IMR-90 (cell line): ENCODE data around the gene NMRK2. TPM values are rescaled to one million over a fixed set of nuclear protein-coding genes. Genes with fewer than 3 reads are reported as not detected.

Experiments
- ATAC-seq: fragments of 200-7000 bp; cut with Tn5 transposase; 2 replicates; pipeline ENCODE4 v1.9.1; 2020; ENCODE audit warnings: low read depth, mild to moderate bottlenecking, moderate library complexity
- BruUV-seq: library from RNA; stranded (reverse); fragments of 400-500 nt; replicated peaks from 2 replicates; lab custom pipeline; 2021; lab: Mats Ljungman, UMichigan
- CTCF ChIA-PET: fragments of 300-600 bp; formaldehyde crosslinking; extraction: SDS; loops from one replicate; lab custom pipeline; 2021; ENCODE audit warnings: antibody characterized with exemption; lab: Yijun Ruan, JAX
- POLR2A ChIA-PET: fragments of 300-600 bp; sonication (Branson Sonifier 250); formaldehyde crosslinking; loops from one replicate; lab custom pipeline; 2022; ENCODE audit warnings: antibody characterized with exemption; ENCODE audit not compliant: unreplicated experiment; lab: Charles Lee
- DNase-seq: peaks from one replicate; pipeline ENCODE4 v3.0.0; 2013
- H2AFZ ChIP-seq: replicated peaks from 2 replicates; pipeline ENCODE3; 2013; ENCODE audit warnings: low read length, mild to moderate bottlenecking; ENCODE audit not compliant: poor library complexity
- H2AK5ac ChIP-seq: 2 replicates; pipeline ENCODE4 v1.6.1; 2013; ENCODE audit warnings: low read depth, low read length, inconsistent platforms
- H2AK9ac ChIP-seq: replicated peaks from 2 replicates; pipeline ENCODE3; 2013; ENCODE audit warnings: mild to moderate bottlenecking, low read depth, low read length, moderate library complexity; ENCODE audit not compliant: poor library complexity
- H2BK120ac ChIP-seq: 2 replicates; pipeline ENCODE4 v1.6.1; 2013; ENCODE audit warnings: low read depth, low read length, inconsistent platforms
- H2BK15ac ChIP-seq: 3 replicates; pipeline ENCODE4 v1.6.1; 2013; ENCODE audit warnings: low read depth, low read length, inconsistent platforms
- H2BK20ac ChIP-seq: 2 replicates; pipeline ENCODE4 v1.6.1; 2013; ENCODE audit warnings: low read depth, mild to moderate bottlenecking, inconsistent platforms, low read length, moderate library complexity
- H2BK5ac ChIP-seq: 2 replicates; pipeline ENCODE4 v1.6.1; 2013; ENCODE audit warnings: mild to moderate bottlenecking, low read depth, low read length, inconsistent platforms; ENCODE audit not compliant: poor library complexity, severe bottlenecking
- H3K14ac ChIP-seq: replicated peaks from 2 replicates; pipeline ENCODE4 v1.6.1; 2013; ENCODE audit warnings: low read depth, low read length, inconsistent platforms
- H3K18ac ChIP-seq: 2 replicates; pipeline ENCODE4 v1.6.1; 2013; ENCODE audit warnings: low read depth, low read length, control low read depth
- H3K23ac ChIP-seq: 2 replicates; pipeline ENCODE4 v1.6.1; 2013; ENCODE audit warnings: low read depth, low read length, inconsistent platforms
- H3K27ac ChIP-seq: 2 replicates; pipeline ENCODE4 v1.5.1; 2013; ENCODE audit warnings: mild to moderate bottlenecking, control low read depth, low read length; ENCODE audit not compliant: insufficient read depth
- H3K27me3 ChIP-seq: 2 replicates; pipeline ENCODE4 v1.6.1; 2013; ENCODE audit warnings: low read length; ENCODE audit not compliant: control insufficient read depth, insufficient read depth
- H3K36me3 ChIP-seq: 2 replicates; pipeline ENCODE4 v1.6.1; 2013; ENCODE audit warnings: low read length, mixed read lengths; ENCODE audit not compliant: control insufficient read depth, insufficient read depth
- H3K4ac ChIP-seq: 2 replicates; pipeline ENCODE4 v1.6.1; 2013; ENCODE audit warnings: low read depth, low read length, inconsistent platforms
- H3K4me1 ChIP-seq: 2 replicates; pipeline ENCODE4 v1.6.1; 2013; ENCODE audit warnings: low read length, mixed read lengths; ENCODE audit not compliant: control insufficient read depth, insufficient read depth
- H3K4me2 ChIP-seq: 2 replicates; pipeline ENCODE4 v1.6.1; 2013; ENCODE audit warnings: low read depth, mild to moderate bottlenecking, control low read depth, low read length, moderate library complexity
- H3K4me3 ChIP-seq: 2 replicates; pipeline ENCODE4 v1.5.1; 2013; ENCODE audit warnings: low read depth, mild to moderate bottlenecking, control low read depth, low read length, moderate library complexity; ENCODE audit not compliant: insufficient read depth
- H3K56ac ChIP-seq: 2 replicates; pipeline ENCODE4 v1.6.1; 2013; ENCODE audit warnings: low read length, inconsistent platforms; ENCODE audit not compliant: insufficient read depth; ENCODE audit errors: extremely low read depth
- H3K79me1 ChIP-seq, 2 experiments: 2 replicates each; pipeline ENCODE4 v1.6.1; 2013; ENCODE audit warnings: low read length in 2 of 2, inconsistent platforms in 1 of 2, low read depth in 1 of 2
- H3K9ac ChIP-seq: 2 replicates; pipeline ENCODE4 v1.6.1; 2013; ENCODE audit warnings: low read depth, low read length, control low read depth
- H3K9me1 ChIP-seq: 2 replicates; pipeline ENCODE4 v1.6.1; 2013; ENCODE audit warnings: low read length, inconsistent platforms; ENCODE audit not compliant: insufficient read depth
- H3K9me3 ChIP-seq: 2 replicates; pipeline ENCODE4 v1.6.1; 2013; ENCODE audit warnings: low read length; ENCODE audit not compliant: control insufficient read depth, insufficient read depth
- H4K20me1 ChIP-seq: 2 replicates; pipeline ENCODE4 v1.6.1; 2013; ENCODE audit warnings: low read length, inconsistent platforms; ENCODE audit not compliant: insufficient read depth
- H4K5ac ChIP-seq: 2 replicates; pipeline ENCODE4 v1.6.1; 2013; ENCODE audit warnings: mild to moderate bottlenecking, low read depth, low read length, control low read depth
- H4K8ac ChIP-seq, 2 experiments: 2 replicates each; pipeline ENCODE4 v1.6.1; 2013; ENCODE audit warnings: low read depth in 2 of 2, low read length in 2 of 2, control low read depth in 1 of 2, inconsistent platforms in 1 of 2
- H4K91ac ChIP-seq: 2 replicates; pipeline ENCODE4 v1.6.1; 2013; ENCODE audit warnings: low read depth, low read length, inconsistent platforms; ENCODE audit not compliant: insufficient read depth
- CEBPB ChIP-seq: IDR thresholded peaks from 2 replicates; pipeline ENCODE4 v1.6.1; 2012; ENCODE audit warnings: low read depth, low read length, improper control_type of control experiment
- CHD1 ChIP-seq: IDR thresholded peaks from 2 replicates; pipeline ENCODE4 v1.6.1; 2012; ENCODE audit warnings: low read depth, low read length, improper control_type of control experiment
- FOS ChIP-seq: fragments of 150-350 bp; IDR thresholded peaks from 2 replicates; pipeline ENCODE4 v1.6.1; 2016; ENCODE audit warnings: low read depth, low read length
- MAFK ChIP-seq: IDR thresholded peaks from 2 replicates; pipeline ENCODE4 v1.6.1; 2012; ENCODE audit warnings: low read depth, low read length, improper control_type of control experiment
- MAZ ChIP-seq: IDR thresholded peaks from 2 replicates; pipeline ENCODE4 v1.6.1; 2012; ENCODE audit warnings: low read depth, mild to moderate bottlenecking, low read length, improper control_type of control experiment, moderate library complexity, borderline replicate concordance
- MXI1 ChIP-seq: IDR thresholded peaks from 2 replicates; pipeline ENCODE4 v1.6.1; 2012; ENCODE audit warnings: low read depth, mild to moderate bottlenecking, low read length, moderate library complexity, borderline replicate concordance
- RAD21 ChIP-seq: IDR thresholded peaks from 2 replicates; pipeline ENCODE4 v1.6.1; 2012; ENCODE audit warnings: low read length, improper control_type of control experiment
- RCOR1 ChIP-seq: IDR thresholded peaks from 2 replicates; pipeline ENCODE4 v1.6.1; 2012; ENCODE audit warnings: mild to moderate bottlenecking, low read length, improper control_type of control experiment; ENCODE audit not compliant: insufficient replicate concordance
- SMC3 ChIP-seq: fragments of 150-350 bp; IDR thresholded peaks from 2 replicates; pipeline ENCODE4 v1.6.1; 2016; ENCODE audit warnings: low read depth, mild to moderate bottlenecking, antibody characterized with exemption, low read length, moderate library complexity
- WGBS, 2 experiments: methylation state at CpG; one replicate each; pipeline versions ENCODE4 v1.1.5 to v1.1.7; 2013; ENCODE audit warnings: missing lambda C conversion rate in 2 of 2; ENCODE audit not compliant: insufficient read length in 1 of 2; ENCODE audit errors: extremely low coverage in 2 of 2; 5-methylcytosine and 5-hydroxymethylcytosine counted together
- dilution Hi-C: fragments of 300-500 bp; cut with HindIII; formaldehyde crosslinking; loops from one replicate; pipeline ENCODE4 v1.14.3; 2018; ENCODE audit warnings: low sequenced_read_pairs; ENCODE audit not compliant: unreplicated experiment
- in situ Hi-C: fragments of 300-500 bp; cut with MboI; formaldehyde crosslinking; loops from 3 replicates; pipeline ENCODE4 v1.14.3; 2019; ENCODE audit warnings: low sequenced_read_pairs, inconsistent platforms, mixed read lengths
- intact Hi-C: fragments of 100-400 bp; cut with micrococcal nuclease; formaldehyde crosslinking; loops from 2 replicates; pipeline ENCODE4 v1.10.0; 2022
- polyA plus RNA-seq, 3 experiments: library from polyadenylated mRNA; depleted of rRNA; stranded (reverse); fragments of >200 nt; gene quantifications; 2 replicates each; pipeline ENCODE4 v1.2.3, GENCODE V29; 2012; ENCODE audit warnings: low replicate concordance in 1 of 3
- total RNA-seq: library from RNA; depleted of rRNA; stranded (reverse); fragments of >200 nt; gene quantifications from 2 replicates; pipeline ENCODE4 v1.2.3, GENCODE V29; 2012

The NMRK2 gene
- total and polyA plus RNA-seq, 2 of the 4 experiments (the other 2 are of a cell fraction), result not detected

- ChIA-PET CTCF (no interaction called here), POLR2A (no interaction called here)
- no peak overlapping the region for H3K14ac ChIP-seq
- intact Hi-C loops, result no loop called here
- DNase-seq, result no peak
- no peak overlapping the region for H2AK5ac ChIP-seq
- H4K5ac ChIP-seq, result no peak overlapping the region
- H3K56ac ChIP-seq, result no peak overlapping the region
- peaks cover 7% of the 10 kb centered on the region for H3K4me1 ChIP-seq
- no peaks in the 10 kb centered on the region for H3K36me3 ChIP-seq
- no peak overlapping the region for H2BK120ac ChIP-seq
- H4K8ac ChIP-seq, result no peak overlapping the region
- H3K18ac ChIP-seq, result no peak overlapping the region
- H3K9me1 ChIP-seq, result 0 out of 2 replicates have a peak, but pooled peaks cover 4% of the 10 kb centered on the region
- H4K91ac ChIP-seq, result no peak overlapping the region
- no peak overlapping the region for H3K27ac ChIP-seq
- H3K9ac ChIP-seq, result no peak overlapping the region
- H3K79me1 ChIP-seq, result peaks cover 4 to 16% of the 10 kb centered on the region in 2 experiments; a peak in 3 of 4 replicates
- no peaks in the 10 kb centered on the region for H3K27me3 ChIP-seq
- no peak overlapping the region for H2BK15ac ChIP-seq
- BruUV-seq, result no TSS peak
- no peak for TF ChIP-seq FOS
- no peak for TF ChIP-seq CHD1
- TF ChIP-seq SMC3, result no peak
- no peak for TF ChIP-seq RAD21
- TF ChIP-seq MXI1, result no peak
- no peak for TF ChIP-seq CEBPB
- no peak for TF ChIP-seq MAFK
- TF ChIP-seq RCOR1, result no peak
- TF ChIP-seq MAZ, result no peak
- no peak overlapping the region for H2AK9ac ChIP-seq
- in situ Hi-C loops, result no loop called here
- WGBS, 2 experiments, result 58% methylated on average over 2 of the region's 11 CpGs; no CpG with 5 or more reads in 1 of the 2 experiments
- H2BK20ac ChIP-seq, result no peak overlapping the region
- dilution Hi-C loops, result no loop called here
- H4K20me1 ChIP-seq, result peaks cover 29% of the 10 kb centered on the region
- no peak overlapping the region for H3K4ac ChIP-seq
- no peak overlapping the region for H2AFZ ChIP-seq
- no peak overlapping the region for H3K23ac ChIP-seq
- no peak for ATAC-seq
- H3K4me3 ChIP-seq, result no peak overlapping the region
- H3K9me3 ChIP-seq, result no peaks in the 10 kb centered on the region
- H3K4me2 ChIP-seq, result no peak overlapping the region
- H2BK5ac ChIP-seq, result no peak overlapping the region
These were observed 16.4 kb downstream of the NMRK2 start for GRCh38 chr19:3949294-3949693.
